SKM-1 treated with dmso at 0.1 percent for 144 hours (cell line): ENCODE measurements around the gene HLA-DRB5.
"Not testable (repeated sequence)": the region's sequence is repeated elsewhere in the genome, so short reads cannot be mapped to it uniquely, and the experiment has no call there.

Experiments used
- DNase-seq: peaks from one replicate; lab custom pipeline; 2025; ENCODE audit not compliant: unreplicated experiment; lab: John Stamatoyannopoulos, UW

The HLA-DRB5 gene

GRCh38 chr6:32517654-32518445, 12.2 kb downstream of the HLA-DRB5 start:
- DNase-seq, result no peak

- no peak for DNase-seq
Measured at GRCh38 chr6:32501016-32501415, 29.1 kb downstream of the HLA-DRB5 start.

GRCh38 chr6:32492351-32492750, 37.7 kb downstream of the HLA-DRB5 start:
- no peak for DNase-seq

DNA sequence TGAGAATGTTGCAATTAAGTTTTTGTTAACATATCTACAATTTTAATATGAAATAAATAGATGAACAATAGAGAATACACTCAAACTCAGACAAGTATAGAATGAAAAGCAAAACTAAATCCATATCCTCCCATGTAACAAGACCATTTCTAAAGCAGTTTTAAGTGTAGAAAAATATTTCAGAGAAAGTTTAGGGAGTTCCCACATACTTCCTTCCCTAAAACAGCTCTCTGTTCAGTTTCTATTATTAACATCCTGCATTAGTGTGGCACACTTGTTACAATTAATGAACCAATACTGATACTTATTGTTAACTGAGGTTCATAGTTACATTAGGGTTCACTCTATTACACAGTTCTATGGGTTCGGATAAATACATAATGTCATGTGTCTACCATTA, 38.4 kb downstream of the HLA-DRB5 start:
- DNase-seq, result no peak

DNA sequence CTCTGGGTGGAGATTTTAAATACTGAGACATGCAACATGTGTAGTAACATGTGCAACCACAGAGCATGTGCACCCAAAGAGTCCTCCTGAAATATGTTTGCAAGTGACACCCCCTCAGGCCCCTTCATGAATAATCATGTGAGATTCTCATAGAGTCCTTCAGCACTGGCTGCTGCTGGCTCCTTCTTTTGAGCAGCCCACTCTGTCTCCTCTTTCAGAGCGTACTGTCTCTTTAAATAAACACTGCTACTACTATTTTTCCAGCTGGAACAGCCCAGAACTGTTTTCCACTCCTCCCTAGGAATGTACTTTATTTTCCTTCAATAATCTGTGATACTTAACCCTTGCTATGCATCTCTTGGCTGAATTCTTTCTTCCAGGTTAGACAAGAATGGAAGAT, 42.0 kb downstream of the HLA-DRB5 start:
- no peak for DNase-seq

DNA sequence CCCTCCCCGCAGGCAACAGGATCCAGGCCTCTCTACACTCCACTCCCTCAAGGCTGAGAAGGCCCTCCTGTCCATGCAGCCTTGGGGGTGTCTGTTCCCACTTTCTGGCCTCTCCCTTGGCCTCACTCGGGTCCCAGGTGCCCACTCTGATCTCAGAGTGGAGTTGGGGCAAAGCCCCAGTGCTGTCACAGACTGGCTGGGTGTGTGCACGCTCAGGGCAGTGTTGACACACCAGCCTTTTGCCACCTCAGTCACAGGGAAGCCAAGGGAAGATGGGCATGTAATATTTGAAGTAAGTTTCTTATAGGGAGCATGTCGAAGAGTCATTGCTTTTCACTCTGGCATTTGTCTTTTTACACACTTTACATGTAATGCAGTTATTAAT, 45.5 kb downstream of the HLA-DRB5 start:
- no peak for DNase-seq

DNA sequence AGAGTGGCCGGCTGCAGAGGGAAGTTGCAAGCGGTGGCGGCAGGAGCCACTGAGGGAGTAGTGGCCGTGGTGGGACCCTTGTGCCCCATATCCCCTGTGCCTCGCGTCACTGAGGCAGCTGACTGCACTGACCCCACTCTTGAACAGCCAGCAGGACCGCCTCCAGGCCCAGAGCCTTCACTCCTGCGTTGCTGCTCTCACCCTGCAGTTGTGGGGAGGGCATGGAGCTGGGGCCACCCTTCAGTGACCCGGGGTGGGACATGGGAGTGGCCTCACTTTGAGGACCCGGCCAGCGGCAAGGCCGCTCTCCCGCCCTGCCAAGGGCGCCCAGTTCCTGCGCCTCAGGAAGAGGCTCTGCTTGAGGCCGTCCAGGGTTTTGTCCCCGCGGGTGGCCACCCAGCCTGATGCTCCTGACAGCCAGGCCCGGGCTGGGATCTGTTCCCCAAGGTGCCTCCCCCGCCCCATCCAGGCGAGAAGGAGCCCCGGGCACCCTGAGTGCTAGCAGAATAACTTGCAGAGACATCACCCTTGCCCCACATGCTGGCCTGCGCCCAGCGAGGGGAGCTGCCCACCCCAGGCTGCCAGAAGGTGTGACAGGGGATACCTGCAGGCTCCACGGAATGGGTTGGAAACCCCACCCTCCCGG, 46.0 kb downstream of the HLA-DRB5 start:
- DNase-seq, result no peak

DNA sequence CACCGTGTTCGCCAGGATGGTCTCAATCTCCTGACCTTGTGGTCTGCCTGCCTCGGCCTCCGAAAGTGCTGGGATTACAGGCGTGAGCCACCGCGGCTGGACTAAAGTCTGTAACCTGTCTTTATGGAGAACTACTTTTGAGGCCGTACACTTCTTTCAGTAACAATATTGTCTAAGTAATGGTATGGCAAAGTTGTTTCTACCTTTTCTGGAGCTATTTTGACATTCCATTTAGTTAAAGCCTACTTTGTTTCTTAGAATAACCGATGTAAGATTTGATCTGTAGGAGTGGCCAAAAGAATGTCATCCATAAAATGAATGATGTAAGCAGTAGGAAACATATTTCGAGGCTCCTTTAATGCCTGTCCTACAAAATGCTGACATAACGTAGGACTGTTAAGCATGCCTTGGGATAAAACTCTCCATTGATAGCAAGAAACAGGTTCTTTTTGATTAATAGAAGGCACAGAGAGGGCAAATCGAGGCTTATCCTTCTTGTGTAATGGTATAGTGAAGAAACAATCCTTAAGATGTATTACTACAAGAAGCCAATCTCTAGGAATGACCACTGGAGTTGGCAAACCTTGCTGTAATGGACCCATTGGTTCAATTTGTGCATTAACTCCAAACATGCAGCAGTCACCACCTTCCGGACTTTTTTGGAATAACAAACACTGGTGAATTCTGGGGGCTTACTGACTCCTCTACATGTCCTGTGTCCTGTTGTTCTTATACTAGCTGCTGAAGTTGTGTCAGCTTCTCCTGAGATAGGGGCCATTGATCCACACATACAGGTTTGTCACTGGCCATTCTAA, 54.5 kb downstream of the HLA-DRB5 start:
- DNase-seq, result no peak

GRCh38 chr6:32473376-32474348, 56.4 kb downstream of the HLA-DRB5 start:
- DNase-seq, result peak; percentile 9

- peak; percentile 15 for DNase-seq
Measured at GRCh38 chr6:32472781-32473375, 57.2 kb downstream of the HLA-DRB5 start.

DNA sequence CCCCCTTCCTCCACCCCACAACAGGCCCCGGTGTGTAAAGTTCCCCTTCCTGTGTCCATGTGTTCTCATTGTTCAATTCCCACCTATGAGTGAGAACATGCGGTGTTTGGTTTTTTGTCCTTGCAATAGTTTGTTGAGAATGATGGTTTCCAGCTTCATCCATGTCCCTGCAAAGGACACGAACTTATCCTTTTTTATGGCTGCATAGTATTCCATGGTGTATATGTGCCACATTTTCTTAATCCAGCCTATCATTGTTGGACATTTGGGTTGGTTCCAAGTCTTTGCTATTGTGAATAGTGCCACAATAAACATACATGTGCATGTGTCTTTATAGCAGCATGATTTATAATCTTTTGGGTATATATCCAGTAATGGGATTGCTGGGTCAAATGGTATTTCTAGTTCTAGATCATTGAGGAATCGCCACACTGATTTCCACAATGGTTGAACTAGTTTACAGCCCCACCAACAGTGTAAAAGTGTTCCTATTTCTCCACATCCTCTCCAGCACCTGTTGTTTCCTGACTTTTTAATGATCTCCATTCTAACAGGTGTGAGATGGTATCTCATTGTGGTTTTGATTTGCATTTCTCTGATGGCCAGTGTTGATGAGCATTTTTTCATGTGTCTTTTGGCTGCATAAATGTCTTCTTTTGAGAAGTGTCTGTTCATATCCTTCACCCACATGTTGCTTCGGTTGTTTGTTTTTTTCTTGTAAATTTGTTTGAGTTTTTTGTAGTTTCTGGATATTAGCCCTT, 62.2 kb downstream of the HLA-DRB5 start:
- not testable (repeated sequence) for DNase-seq
